K562 (cell line): ENCODE measurements around the gene TUT7.

Source experiments
- FOSL1 ChIP-seq: fragments of 200-800 bp; sonication (Bioruptor generic); conservative IDR thresholded peaks from 2 replicates; pipeline ENCODE4 v1.6.1; 2016; ENCODE audit warnings: missing genetic modification characterization, missing compliant biosample characterization
- HCFC1 ChIP-seq: IDR thresholded peaks from 2 replicates; pipeline ENCODE4 v1.6.1; 2012; ENCODE audit warnings: low read depth, low read length, improper control_type of control experiment

DNA sequence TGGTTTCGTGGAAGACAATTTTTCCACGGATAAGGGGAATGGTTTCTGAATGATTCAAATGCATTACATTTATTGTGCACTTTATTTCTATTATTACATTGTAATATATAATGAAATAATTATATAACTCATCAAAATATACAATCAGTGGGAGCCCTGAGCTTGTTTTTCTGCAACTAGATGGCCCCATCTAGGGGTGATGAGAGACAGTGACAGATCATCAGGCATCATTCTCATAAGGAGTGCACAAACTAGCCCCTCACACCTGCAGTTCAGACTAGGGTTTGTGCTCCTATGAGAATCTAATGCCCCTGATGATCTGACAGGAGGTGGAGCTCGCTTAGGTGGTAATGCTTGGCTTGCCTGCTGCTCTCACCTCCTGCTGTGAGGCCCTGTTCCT is 78.2 kb downstream of the TUT7 start:
- TF ChIP-seq HCFC1 (no peak), FOSL1 (tag) (no peak)
